ENCODE data around the gene ME1. TPM values are rescaled to one million over a fixed set of nuclear protein-coding genes. Genes with fewer than 3 reads are reported as not detected.

Gene ME1
- total and polyA plus RNA-seq, 2 of the 13 experiments (the other 11 are each of a cell fraction or from before 2014, with no cell fraction given) = not detected

DNA sequence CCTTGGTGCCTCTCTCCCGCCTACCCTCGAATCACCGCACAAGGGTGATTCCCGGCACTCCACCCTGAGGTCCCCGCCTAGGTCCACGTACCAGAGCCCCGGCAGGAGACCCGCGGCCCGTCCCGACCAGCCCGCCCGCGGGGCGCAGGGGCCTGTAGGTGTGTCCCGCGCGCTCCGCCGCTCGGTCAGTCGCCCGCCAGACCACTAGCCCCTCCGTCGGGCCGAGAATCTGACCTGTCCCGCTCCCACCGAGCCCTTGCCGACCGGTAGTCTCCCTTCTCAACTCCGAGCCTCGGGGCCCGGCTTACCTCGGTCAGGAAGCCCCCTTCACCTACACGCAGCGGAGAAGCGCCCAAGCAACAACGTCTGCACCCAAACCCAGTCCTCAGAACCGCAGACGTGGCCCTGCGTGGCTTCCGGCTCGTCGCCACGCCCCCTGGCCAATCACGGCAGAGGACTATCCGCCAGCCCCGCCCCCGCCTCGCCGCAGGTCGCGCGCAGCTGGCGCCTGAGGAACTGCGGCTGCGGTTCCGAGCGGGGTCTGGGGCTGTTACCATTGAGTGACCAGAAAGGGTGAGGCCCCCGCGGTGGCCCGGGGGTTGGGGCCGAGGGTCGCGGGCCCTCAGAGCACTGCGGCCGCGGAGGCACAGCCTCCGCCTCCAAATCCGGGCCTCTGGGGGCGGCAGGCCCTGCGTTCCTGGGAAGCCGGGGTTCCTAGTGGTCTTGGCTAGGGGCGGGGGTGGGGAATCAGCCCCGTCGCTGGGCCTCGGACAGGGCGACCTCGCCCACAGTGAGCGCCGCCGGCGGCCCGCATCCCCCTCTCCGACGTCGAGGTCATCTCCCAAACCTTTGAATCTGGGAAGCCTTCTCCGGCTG, 237.7 kb downstream of the ME1 start, which contains the start of the genes PGM3 and RWDD2A (continued):
- TF ChIP-seq SNAPC4 (CRISPR knock-in tag; IDR thresholded peaks at IDR 0.05) (peak; percentile 27; the same call in 1 of the 2 replicates), PHF21A (CRISPR knock-in tag; IDR thresholded peaks at IDR 0.05) (peak; percentile 16; the same call in 1 of the 2 replicates), ZNF121 (CRISPR knock-in tag; IDR thresholded peaks at IDR 0.05) (peak; percentile 77), HES4 (CRISPR knock-in tag; IDR thresholded peaks at IDR 0.05; ENCODE audit: borderline replicate concordance) (no peak), NRL (CRISPR knock-in tag; IDR thresholded peaks at IDR 0.05; ENCODE audit: borderline replicate concordance) (peak; percentile 86; the same call in 1 of the 2 replicates), MED13 (CRISPR knock-in tag; IDR thresholded peaks at IDR 0.05) (0 out of 2 replicates have a peak, but pooled peaks have one; percentile 32), CEBPZ (IDR thresholded peaks at IDR 0.05; ENCODE audit: low read length) (no peak), ZNF737 (CRISPR knock-in tag; IDR thresholded peaks at IDR 0.05; ENCODE audit: borderline replicate concordance) (no peak), GABPA (IDR thresholded peaks at IDR 0.05; ENCODE audit: low read depth, low read length) (peak; percentile 63), GABPA (CRISPR knock-in tag; IDR thresholded peaks at IDR 0.05; ENCODE audit: low read depth) (peak; percentile 80), SOX5 (CRISPR knock-in tag; IDR thresholded peaks at IDR 0.05; ENCODE audit: borderline replicate concordance) (0 out of 2 replicates have a peak, but pooled peaks have one; percentile 8), BCL6 (CRISPR knock-in tag; IDR thresholded peaks at IDR 0.05) (peak; percentile 26; the same call in 1 of the 2 replicates), ATF7 (IDR thresholded peaks at IDR 0.05) (no peak), ATF7 (CRISPR knock-in tag; IDR thresholded peaks at IDR 0.05) (no peak)
- TF ChIP-seq, protein P1, sequence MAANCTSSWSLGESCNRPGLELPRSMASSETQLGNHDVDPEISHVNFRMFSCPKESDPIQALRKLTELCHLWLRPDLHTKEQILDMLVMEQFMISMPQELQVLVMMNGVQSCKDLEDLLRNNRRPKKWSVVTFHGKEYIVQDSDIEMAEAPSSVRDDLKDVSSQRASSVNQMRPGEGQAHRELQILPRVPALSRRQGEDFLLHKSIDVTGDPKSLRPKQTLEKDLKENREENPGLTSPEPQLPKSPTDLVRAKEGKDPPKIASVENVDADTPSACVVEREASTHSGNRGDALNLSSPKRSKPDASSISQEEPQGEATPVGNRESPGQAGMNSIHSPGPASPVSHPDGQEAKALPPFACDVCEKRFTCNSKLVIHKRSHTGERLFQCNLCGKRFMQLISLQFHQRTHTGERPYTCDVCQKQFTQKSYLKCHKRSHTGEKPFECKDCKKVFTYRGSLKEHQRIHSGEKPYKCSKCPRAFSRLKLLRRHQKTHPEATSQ (CRISPR knock-in tag; IDR thresholded peaks at IDR 0.05; ENCODE audit: borderline replicate concordance) = no peak; the same call in 1 of the 2 replicates
- TF ChIP-seq, protein P2, sequence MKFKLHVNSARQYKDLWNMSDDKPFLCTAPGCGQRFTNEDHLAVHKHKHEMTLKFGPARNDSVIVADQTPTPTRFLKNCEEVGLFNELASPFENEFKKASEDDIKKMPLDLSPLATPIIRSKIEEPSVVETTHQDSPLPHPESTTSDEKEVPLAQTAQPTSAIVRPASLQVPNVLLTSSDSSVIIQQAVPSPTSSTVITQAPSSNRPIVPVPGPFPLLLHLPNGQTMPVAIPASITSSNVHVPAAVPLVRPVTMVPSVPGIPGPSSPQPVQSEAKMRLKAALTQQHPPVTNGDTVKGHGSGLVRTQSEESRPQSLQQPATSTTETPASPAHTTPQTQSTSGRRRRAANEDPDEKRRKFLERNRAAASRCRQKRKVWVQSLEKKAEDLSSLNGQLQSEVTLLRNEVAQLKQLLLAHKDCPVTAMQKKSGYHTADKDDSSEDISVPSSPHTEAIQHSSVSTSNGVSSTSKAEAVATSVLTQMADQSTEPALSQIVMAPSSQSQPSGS (CRISPR knock-in tag; IDR thresholded peaks at IDR 0.05) = peak; percentile 64
- TF ChIP-seq, protein P3, sequence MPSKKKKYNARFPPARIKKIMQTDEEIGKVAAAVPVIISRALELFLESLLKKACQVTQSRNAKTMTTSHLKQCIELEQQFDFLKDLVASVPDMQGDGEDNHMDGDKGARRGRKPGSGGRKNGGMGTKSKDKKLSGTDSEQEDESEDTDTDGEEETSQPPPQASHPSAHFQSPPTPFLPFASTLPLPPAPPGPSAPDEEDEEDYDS (CRISPR knock-in tag; IDR thresholded peaks at IDR 0.05) = peak; percentile 87
